ENCODE results near the gene CLNS1A.

The CLNS1A gene

GRCh38 chr11:77630157-77630710, 7.4 kb downstream of the CLNS1A start:
- no peak for TF ChIP-seq CTCF (IDR thresholded peaks at IDR 0.05; ENCODE audit: low read depth, low read length)
- no peaks in the 10 kb centered on the region for H3K4me1 ChIP-seq
- no peaks in the 10 kb centered on the region for H3K9me3 ChIP-seq
- no peak for DNase-seq
- no peak overlapping the region for H3K4me3 ChIP-seq (ENCODE audit: low read depth, low read length)
- H3K27me3 ChIP-seq: no peaks in the 10 kb centered on the region
- H3K36me3 ChIP-seq: peaks cover 74% of the 10 kb centered on the region

- no peaks in the 10 kb centered on the region for H3K27me3 ChIP-seq
- H3K4me3 ChIP-seq (ENCODE audit: low read depth, low read length): no peak overlapping the region
- peaks cover 85% of the 10 kb centered on the region for H3K36me3 ChIP-seq
- peak; percentile 37 for DNase-seq
- no peaks in the 10 kb centered on the region; the same call in 1 of the 2 replicates for H3K4me1 ChIP-seq
- peak; percentile 83 for TF ChIP-seq CTCF (IDR thresholded peaks at IDR 0.05; ENCODE audit: low read depth, low read length)
- H3K9me3 ChIP-seq: no peaks in the 10 kb centered on the region
Measured at GRCh38 chr11:77619576-77620198, 17.9 kb downstream of the CLNS1A start.

- no peak for DNase-seq
- no peaks in the 10 kb centered on the region; the same call in 1 of the 2 replicates for H3K4me1 ChIP-seq
- no peak for TF ChIP-seq CTCF (IDR thresholded peaks at IDR 0.05; ENCODE audit: low read depth, low read length)
- H3K36me3 ChIP-seq: peaks cover 73% of the 10 kb centered on the region
- no peaks in the 10 kb centered on the region for H3K9me3 ChIP-seq
- H3K27me3 ChIP-seq: no peaks in the 10 kb centered on the region
- H3K4me3 ChIP-seq (ENCODE audit: low read depth, low read length): no peak overlapping the region
Measured at GRCh38 chr11:77617892-77618291, 19.7 kb downstream of the CLNS1A start.

GRCh38 chr11:77611921-77612320, 25.7 kb downstream of the CLNS1A start:
- peaks cover 39% of the 10 kb centered on the region for H3K36me3 ChIP-seq

GRCh38 chr11:77609234-77609633, 28.4 kb downstream of the CLNS1A start:
- H3K36me3 ChIP-seq: peaks cover 27% of the 10 kb centered on the region

More at GRCh38 chr11:77611921-77612320, 25.7 kb downstream of the CLNS1A start:
- no peak overlapping the region for H3K4me3 ChIP-seq (ENCODE audit: low read depth, low read length)
- H3K4me1 ChIP-seq: 0 out of 2 replicates have a peak, but pooled peaks cover 4% of the 10 kb centered on the region
- DNase-seq: no peak
- TF ChIP-seq CTCF (IDR thresholded peaks at IDR 0.05; ENCODE audit: low read depth, low read length): no peak
- no peaks in the 10 kb centered on the region for H3K9me3 ChIP-seq
- no peaks in the 10 kb centered on the region for H3K27me3 ChIP-seq

More at GRCh38 chr11:77609234-77609633, 28.4 kb downstream of the CLNS1A start:
- DNase-seq: no peak
- no peak for TF ChIP-seq CTCF (IDR thresholded peaks at IDR 0.05; ENCODE audit: low read depth, low read length)
- 0 out of 2 replicates have a peak, but pooled peaks cover 4% of the 10 kb centered on the region for H3K4me1 ChIP-seq
- H3K27me3 ChIP-seq: no peaks in the 10 kb centered on the region
- H3K4me3 ChIP-seq (ENCODE audit: low read depth, low read length): no peak overlapping the region
- no peaks in the 10 kb centered on the region for H3K9me3 ChIP-seq

Measured in BE2C (cell line).